GM19193 (cell line): Measurements from ENCODE around the gene RSAD2.
A peak's percentile ranks its signal among the peaks of the same experiment; 100 is the strongest.

ENCODE experiments used
- POLR2A ChIP-seq: IDR thresholded peaks from 4 replicates; pipeline ENCODE4 v1.6.1; 2011; ENCODE audit not compliant: insufficient read depth, insufficient read length; ENCODE audit errors: extremely low read depth

Gene RSAD2, protein sequence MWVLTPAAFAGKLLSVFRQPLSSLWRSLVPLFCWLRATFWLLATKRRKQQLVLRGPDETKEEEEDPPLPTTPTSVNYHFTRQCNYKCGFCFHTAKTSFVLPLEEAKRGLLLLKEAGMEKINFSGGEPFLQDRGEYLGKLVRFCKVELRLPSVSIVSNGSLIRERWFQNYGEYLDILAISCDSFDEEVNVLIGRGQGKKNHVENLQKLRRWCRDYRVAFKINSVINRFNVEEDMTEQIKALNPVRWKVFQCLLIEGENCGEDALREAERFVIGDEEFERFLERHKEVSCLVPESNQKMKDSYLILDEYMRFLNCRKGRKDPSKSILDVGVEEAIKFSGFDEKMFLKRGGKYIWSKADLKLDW

GRCh38 chr2:6877402-6878304 is at the start of gene RSAD2:
Gene RSAD2, plus strand, starts transcription at chr2:6877777. Its CDS starts 24 bp downstream, at chr2:6877801.
- peak; percentile 43 for TF ChIP-seq POLR2A

GRCh38 chr2:6828299-6828584 is 49.3 kb upstream of the RSAD2 start:
- TF ChIP-seq POLR2A = no peak

GRCh38 chr2:6831229-6831628 is 46.3 kb upstream of the RSAD2 start:
- no peak for TF ChIP-seq POLR2A

DNA sequence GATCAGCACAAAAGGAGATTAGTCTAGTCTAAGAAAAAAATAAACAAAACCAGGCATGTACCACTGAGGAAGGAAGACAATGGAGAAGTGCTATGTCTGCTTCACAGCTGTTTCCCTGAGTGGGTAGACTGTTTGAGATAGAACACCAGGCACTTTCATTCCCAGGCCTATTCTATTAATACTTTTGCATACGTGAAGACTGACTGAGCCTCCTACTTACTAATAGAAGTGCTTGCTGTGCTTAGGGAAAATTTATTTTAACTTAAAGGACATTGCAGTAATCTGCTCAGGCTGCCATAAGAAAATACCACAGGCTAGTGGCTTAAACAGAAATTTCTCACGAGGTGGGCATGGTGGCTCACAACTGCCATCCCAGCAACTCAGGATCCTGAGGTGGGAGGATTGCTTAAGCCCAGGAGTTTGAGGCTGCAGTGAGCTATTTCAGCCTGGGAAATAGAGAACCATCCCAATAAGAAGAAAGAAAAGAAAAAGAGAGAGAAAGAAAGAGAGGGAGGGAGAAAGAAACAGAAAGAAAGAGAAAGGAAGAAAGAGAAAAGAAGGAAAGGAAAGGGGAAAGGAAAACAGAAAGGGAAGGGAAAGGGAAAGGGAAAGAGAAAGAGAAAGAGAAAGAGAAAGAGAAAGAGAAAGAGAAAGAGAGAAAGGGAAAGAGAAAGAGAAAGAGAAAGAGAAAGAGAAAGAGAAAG is 44.8 kb upstream of the RSAD2 start:
- TF ChIP-seq POLR2A = no peak

- TF ChIP-seq POLR2A = no peak
Measured at GRCh38 chr2:6833300-6833604, 44.3 kb upstream of the RSAD2 start.

DNA sequence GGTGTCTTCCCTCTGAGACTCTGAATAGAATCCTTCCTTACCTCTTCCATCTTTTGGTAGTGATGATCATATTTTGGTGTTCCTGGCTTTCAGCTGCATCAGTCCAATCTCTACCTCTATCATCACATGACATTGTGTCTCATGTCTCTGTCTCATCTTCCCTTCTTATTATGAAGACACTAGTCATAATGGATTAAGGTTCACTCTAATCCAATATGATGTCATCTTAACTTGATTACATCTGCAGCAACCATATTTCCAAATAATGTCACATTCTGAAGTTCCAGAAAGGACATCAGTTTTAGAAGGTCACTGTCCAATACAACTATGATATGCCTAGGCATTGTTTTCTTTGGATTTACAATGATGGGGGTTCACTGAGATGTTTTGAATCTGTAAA is 43.4 kb upstream of the RSAD2 start:
- no peak for TF ChIP-seq POLR2A

DNA sequence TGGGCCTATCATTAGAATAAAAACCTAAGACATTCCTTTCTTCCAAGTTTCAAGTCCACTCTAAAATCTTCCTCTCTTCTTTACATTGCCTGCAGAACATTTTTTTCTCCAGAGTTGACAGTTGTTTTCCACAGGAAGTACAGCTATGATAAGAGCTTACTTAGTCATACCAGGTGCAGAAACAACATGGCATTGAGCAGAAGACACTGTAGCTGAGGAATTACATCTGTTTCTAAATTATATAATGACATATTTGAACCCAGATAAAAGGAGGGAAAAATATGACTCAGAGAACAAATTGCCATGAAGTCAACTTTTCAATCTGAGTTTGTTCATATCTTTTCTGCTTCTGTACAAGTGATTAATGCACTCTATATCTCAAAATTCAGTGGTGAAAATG is 42.1 kb upstream of the RSAD2 start:
- no peak for TF ChIP-seq POLR2A

DNA sequence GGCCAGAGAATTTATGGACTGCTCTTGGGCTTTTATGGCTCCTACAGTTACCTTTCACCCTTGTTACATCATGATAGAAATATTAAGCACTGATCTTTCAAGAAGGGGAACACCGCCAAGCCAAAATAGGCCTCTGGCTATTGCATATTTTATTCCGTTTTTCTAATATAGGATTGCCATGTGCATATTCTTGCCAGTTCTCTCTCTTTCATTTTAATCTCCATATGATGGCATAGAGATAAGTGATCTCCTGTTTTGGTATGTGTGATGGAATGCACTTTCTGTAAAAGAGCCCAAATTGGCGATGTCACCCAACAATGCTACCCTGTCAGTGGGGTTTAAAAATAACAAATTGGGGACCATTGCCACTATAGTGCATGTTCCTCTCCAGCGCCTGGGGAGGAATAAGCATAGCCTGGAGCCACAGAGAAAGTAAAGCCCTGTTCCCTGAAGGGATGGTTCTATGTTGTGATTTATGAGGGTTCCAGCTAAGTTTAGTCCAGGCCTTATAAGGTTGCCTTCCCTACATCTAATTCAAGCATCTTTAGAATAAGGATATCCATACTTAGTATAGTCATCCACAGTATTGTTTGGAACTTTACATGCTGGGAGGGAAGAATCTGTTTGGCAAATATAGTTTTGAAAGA is 38.8 kb upstream of the RSAD2 start:
- no peak for TF ChIP-seq POLR2A

DNA sequence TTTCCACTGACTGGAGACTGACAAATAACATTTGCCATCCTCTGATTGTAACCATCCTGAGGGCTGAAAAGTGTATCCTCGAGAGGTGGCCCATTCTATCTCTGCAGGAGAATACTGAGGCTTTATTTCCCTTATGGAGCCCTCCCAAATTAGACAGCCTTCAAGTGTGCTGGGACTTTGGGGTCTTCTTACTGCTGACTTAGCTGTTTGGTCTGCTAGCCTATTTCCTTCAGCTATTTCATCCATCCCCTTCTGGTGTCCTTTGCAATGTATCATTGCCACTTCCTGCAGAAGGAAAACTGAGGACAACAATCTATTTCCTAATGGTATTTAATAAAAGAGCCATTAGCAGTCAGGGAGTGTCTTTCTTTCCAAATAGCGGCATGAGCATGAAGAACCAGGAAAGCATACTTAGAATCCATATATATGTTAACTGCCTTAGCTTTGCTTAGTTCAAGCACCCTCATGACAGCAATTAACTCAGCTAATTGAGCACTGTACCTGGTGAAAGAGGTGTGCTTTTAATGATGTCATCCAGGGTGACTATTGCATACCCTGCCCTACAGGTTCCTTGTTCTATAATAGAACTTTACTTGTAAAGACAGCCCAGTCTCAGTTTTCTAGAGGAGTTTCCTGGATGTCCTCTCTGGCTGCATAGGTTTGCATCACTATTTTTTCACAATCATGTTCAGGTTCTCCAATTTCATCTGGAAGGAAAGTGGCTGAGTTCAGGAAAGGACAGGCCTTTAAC is 35.9 kb upstream of the RSAD2 start:
- no peak for TF ChIP-seq POLR2A

- no peak for TF ChIP-seq POLR2A
Measured at GRCh38 chr2:6845312-6845711, 32.3 kb upstream of the RSAD2 start.

GRCh38 chr2:6845903-6846302 is 31.7 kb upstream of the RSAD2 start:
- TF ChIP-seq POLR2A = no peak

GRCh38 chr2:6846540-6846939 is 31.0 kb upstream of the RSAD2 start:
- TF ChIP-seq POLR2A = no peak

GRCh38 chr2:6846967-6847681 is 30.5 kb upstream of the RSAD2 start:
- peak; percentile 23 for TF ChIP-seq POLR2A

- TF ChIP-seq POLR2A = no peak
Measured at GRCh38 chr2:6852195-6852594, 25.4 kb upstream of the RSAD2 start.
